COLO829 (cell line): ENCODE results near the gene SOX11.

ENCODE experiments used
- DNase-seq: peaks from one replicate; pipeline ENCODE4 v3.0.0; 2012; ENCODE audit warnings: low spot score

Gene SOX11

GRCh38 chr2:5725072-5725471, 32.9 kb downstream of the SOX11 start:
- DNase-seq = no peak

GRCh38 chr2:5725794-5726463, 33.7 kb downstream of the SOX11 start:
- no peak for DNase-seq

GRCh38 chr2:5727235-5727634, 35.1 kb downstream of the SOX11 start:
- DNase-seq = no peak

GRCh38 chr2:5729416-5729815, 37.2 kb downstream of the SOX11 start:
- no peak for DNase-seq

GRCh38 chr2:5730386-5730785, 38.2 kb downstream of the SOX11 start:
- DNase-seq = no peak

GRCh38 chr2:5734859-5735520, 42.8 kb downstream of the SOX11 start:
- DNase-seq = no peak

- no peak for DNase-seq
Observed at GRCh38 chr2:5735521-5735861, 43.3 kb downstream of the SOX11 start.

- DNase-seq = no peak
Observed at GRCh38 chr2:5736050-5736449, 43.9 kb downstream of the SOX11 start.

GRCh38 chr2:5736886-5737285, 44.7 kb downstream of the SOX11 start:
- DNase-seq = no peak

GRCh38 chr2:5740053-5740452, 47.9 kb downstream of the SOX11 start:
- no peak for DNase-seq

GRCh38 chr2:5740817-5741216, 48.6 kb downstream of the SOX11 start:
- DNase-seq = no peak

GRCh38 chr2:5741242-5741641, 49.1 kb downstream of the SOX11 start:
- DNase-seq = no peak

- DNase-seq = no peak
Observed at GRCh38 chr2:5742126-5742525, 49.9 kb downstream of the SOX11 start.

- no peak for DNase-seq
Observed at GRCh38 chr2:5748391-5748790, 56.2 kb downstream of the SOX11 start.

- no peak for DNase-seq
Observed at GRCh38 chr2:5748946-5749345, 56.8 kb downstream of the SOX11 start.

- DNase-seq = no peak
Observed at GRCh38 chr2:5749347-5749746, 57.2 kb downstream of the SOX11 start.
